Smooth muscle cell (in vitro differentiated cells): Measurements from ENCODE around the gene TNFAIP2. TPM values are rescaled to one million over a fixed set of nuclear protein-coding genes. Genes with fewer than 3 reads are reported as not detected.

ENCODE experiments used
- DNase-seq: peaks from one replicate; lab custom pipeline; 2025; ENCODE audit not compliant: unreplicated experiment; lab: John Stamatoyannopoulos, UW
- H2AFZ ChIP-seq: fragments of 200-600 bp; sonication (generic); 2 replicates; pipeline ENCODE4 v1.6.0; 2016; ENCODE audit warnings: antibody characterized with exemption, low read depth, mild to moderate bottlenecking
- H3F3A ChIP-seq: fragments of 200-600 bp; sonication (generic); 2 replicates; pipeline ENCODE4 v1.6.0; 2017; ENCODE audit warnings: antibody characterized with exemption, low read depth
- H3K27ac ChIP-seq: fragments of 200-600 bp; sonication (generic); 2 replicates; pipeline ENCODE4 v1.5.1; 2016; ENCODE audit warnings: low read depth, mild to moderate bottlenecking
- H3K27me3 ChIP-seq: fragments of 200-600 bp; sonication (generic); 2 replicates; pipeline ENCODE4 v1.6.1; 2016; ENCODE audit warnings: low read depth, mild to moderate bottlenecking
- H3K36me3 ChIP-seq: fragments of 200-600 bp; sonication (generic); 2 replicates; pipeline ENCODE4 v1.5.1; 2016; ENCODE audit warnings: low read depth
- H3K4me1 ChIP-seq: fragments of 200-600 bp; sonication (generic); 2 replicates; pipeline ENCODE4 v1.5.1; 2016; ENCODE audit warnings: low read depth
- H3K4me2 ChIP-seq: fragments of 200-600 bp; sonication (generic); 2 replicates; pipeline ENCODE4 v1.6.0; 2016; ENCODE audit warnings: mild to moderate bottlenecking
- H3K4me3 ChIP-seq: fragments of 200-600 bp; sonication (generic); 2 replicates; pipeline ENCODE4 v1.5.1; 2016; ENCODE audit warnings: mild to moderate bottlenecking
- H3K79me2 ChIP-seq: fragments of 200-600 bp; sonication (generic); 2 replicates; pipeline ENCODE4 v1.6.0; 2016; ENCODE audit warnings: low read depth, mild to moderate bottlenecking
- H3K9ac ChIP-seq: fragments of 200-600 bp; sonication (generic); 2 replicates; pipeline ENCODE4 v1.6.0; 2016; ENCODE audit warnings: low read depth
- H3K9me3 ChIP-seq: fragments of 200-600 bp; sonication (generic); replicated peaks from 2 replicates; pipeline ENCODE4 v1.5.1; 2016; ENCODE audit warnings: low read depth
- H4K20me1 ChIP-seq: fragments of 200-600 bp; sonication (generic); 2 replicates; pipeline ENCODE4 v1.6.0; 2016; ENCODE audit warnings: low read depth
- CTCF ChIP-seq: fragments of 200-600 bp; sonication (generic); IDR thresholded peaks from 2 replicates; pipeline ENCODE4 v1.5.1; 2017; ENCODE audit warnings: borderline replicate concordance, mild to moderate bottlenecking, antibody characterized with exemption; ENCODE audit not compliant: insufficient read depth, poor library complexity, severe bottlenecking
- WGBS: methylation state at CpG from one replicate; pipeline ENCODE4 v1.1.7; 2016; ENCODE audit warnings: low lambda C conversion rate; 5-methylcytosine and 5-hydroxymethylcytosine counted together
- polyA plus RNA-seq: library from polyadenylated mRNA; unstranded; fragments of >200 nt; fragmentation: Nextera tagmentation; extraction: Ambion mirVana; gene quantifications from 2 replicates; pipeline ENCODE4 v1.2.1, GENCODE V29; 2016
- total RNA-seq: library from RNA; depleted of rRNA; stranded (reverse); fragments of >200 nt; gene quantifications from 2 replicates; pipeline ENCODE4 v1.2.3, GENCODE V29; 2014

TNFAIP2 gene
- total and polyA plus RNA-seq, 2 experiments from 2014 or later = 35.7 to 76.5 TPM

DNA sequence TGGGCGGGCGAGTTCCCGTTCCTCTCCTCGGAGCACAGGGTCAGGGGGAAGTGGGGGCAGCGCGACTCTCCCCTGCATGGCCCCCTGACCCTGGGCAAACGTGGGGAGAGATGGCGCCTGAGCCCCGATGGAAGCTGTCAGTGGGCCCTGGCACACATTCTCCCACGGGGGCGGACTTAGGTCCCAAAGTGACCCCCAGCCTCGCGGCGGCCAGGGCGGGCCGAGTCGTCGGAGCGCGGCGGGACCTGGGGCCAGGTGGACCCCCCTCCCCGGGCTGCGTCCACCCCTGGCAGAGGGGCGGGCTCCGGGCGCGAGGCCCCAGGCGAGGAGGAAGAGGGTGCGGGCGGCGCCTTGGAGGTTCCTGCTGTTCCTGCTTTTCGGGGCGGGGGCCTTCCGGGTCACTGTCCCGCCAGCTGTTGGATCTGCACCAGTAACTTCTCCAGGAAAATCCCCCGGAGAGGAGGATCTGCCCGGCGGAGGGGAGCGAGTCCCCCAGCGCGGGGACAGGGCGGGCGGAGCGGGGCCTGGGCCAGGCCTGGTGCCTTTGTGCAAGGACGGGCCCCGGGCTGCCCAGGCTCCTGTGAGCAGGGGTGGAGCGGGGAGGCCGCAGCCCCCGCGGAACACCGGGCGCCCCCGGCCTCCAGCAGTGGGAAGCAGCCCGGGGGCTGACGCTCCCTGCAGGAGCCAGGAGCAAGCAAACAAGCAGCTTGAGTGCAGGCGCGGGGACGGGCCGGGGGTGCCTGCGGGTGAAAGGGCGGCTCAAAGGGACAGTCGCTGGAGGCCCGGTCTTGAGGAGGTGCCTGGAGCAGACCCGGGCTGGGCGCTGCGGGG, 15.3 kb downstream of the TNFAIP2 start:
- TF ChIP-seq CTCF = no peak
- WGBS = 54% methylated on average over 37 of the region's 66 CpGs
- H2AFZ ChIP-seq = peak overlapping the region; percentile 70
- H3K4me1 ChIP-seq = peaks cover 25% of the 10 kb centered on the region
- peak overlapping the region; percentile 96 for H3K27ac ChIP-seq
- DNase-seq = no peak
- no peaks in the 10 kb centered on the region for H3K27me3 ChIP-seq
- H3K4me2 ChIP-seq = peak overlapping the region; percentile 80
- no peaks in the 10 kb centered on the region for H3K9me3 ChIP-seq
- no peaks in the 10 kb centered on the region for H3K36me3 ChIP-seq
- peak overlapping the region; percentile 13 for H3K9ac ChIP-seq
- H3K4me3 ChIP-seq = peak overlapping the region; percentile 27
- H3K79me2 ChIP-seq = no peaks in the 10 kb centered on the region
- no peaks in the 10 kb centered on the region for H4K20me1 ChIP-seq
- peaks cover 28% of the 10 kb centered on the region for H3F3A ChIP-seq

GRCh38 chr14:103139132-103140025, 16.1 kb downstream of the TNFAIP2 start:
- DNase-seq = no peak
- Histone ChIP-seq H3K79me2 (no peaks in the 10 kb centered on the region), H3K36me3 (no peaks in the 10 kb centered on the region), H3K9me3 (no peaks in the 10 kb centered on the region), H3K9ac (peak overlapping the region; percentile 13), H3K27ac (peak overlapping the region; percentile 28), H2AFZ (peak overlapping the region; percentile 70), H3K4me1 (peaks cover 25% of the 10 kb centered on the region), H3K27me3 (no peaks in the 10 kb centered on the region), H3K4me3 (peak overlapping the region; percentile 27), H4K20me1 (no peaks in the 10 kb centered on the region), H3F3A (peaks cover 28% of the 10 kb centered on the region), H3K4me2 (peak overlapping the region; percentile 80)
- 29% methylated on average over 24 of the region's 29 CpGs for WGBS
- TF ChIP-seq CTCF = no peak

DNA sequence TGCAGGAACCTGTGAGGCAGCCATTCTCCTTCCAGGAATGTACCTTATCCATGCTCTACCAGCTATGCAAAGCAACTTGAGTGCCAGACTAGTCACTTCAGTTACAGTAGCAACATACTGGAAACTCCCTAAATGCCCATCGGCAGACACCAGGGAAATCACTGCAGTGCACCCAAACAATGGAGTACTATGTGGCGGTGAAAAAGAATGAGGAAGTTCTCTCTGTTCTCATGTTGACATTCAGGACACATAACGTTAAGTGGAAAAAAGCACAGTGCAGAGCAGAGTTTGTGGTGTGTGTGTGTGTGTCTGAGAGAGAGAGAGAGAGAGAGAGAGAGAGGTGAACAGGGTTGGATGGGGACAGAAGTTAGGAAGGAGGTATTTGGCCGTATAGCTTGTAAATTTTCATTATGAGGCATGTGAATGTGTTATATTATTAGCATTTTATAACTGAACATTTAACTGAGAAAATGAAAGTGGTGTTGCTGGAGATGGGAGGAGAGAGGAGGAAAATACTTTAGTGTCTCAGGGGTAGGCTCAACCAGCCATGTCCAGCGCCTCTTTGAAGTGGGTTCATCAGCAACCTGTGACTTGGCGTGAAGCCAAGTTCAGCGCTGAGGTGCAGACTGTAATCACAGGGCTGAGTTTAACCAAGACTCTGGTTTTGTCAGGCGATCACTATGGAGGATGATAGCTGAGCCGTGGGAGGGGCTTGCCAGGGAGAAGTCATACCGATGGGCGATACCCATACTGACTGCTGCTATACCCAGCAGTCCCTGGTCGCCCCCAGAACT, 17.3 kb downstream of the TNFAIP2 start:
- WGBS = 71% methylated on average over 10 of the region's 12 CpGs
- Histone ChIP-seq H3K79me2 (no peaks in the 10 kb centered on the region), H3K27me3 (no peaks in the 10 kb centered on the region), H3K4me3 (no peak overlapping the region), H3K9ac (no peak overlapping the region), H3K9me3 (no peaks in the 10 kb centered on the region), H3K36me3 (no peaks in the 10 kb centered on the region), H3F3A (peaks cover 23% of the 10 kb centered on the region), H2AFZ (no peak overlapping the region), H3K4me2 (no peak overlapping the region), H3K27ac (no peak overlapping the region), H3K4me1 (peaks cover 25% of the 10 kb centered on the region), H4K20me1 (no peaks in the 10 kb centered on the region)
- no peak for DNase-seq
- no peak for TF ChIP-seq CTCF
